SK-N-MC (cell line): ENCODE measurements around the gene JAKMIP3.

Experiments
- EZH2 ChIP-seq: fragments of 200-600 bp; sonication (generic); IDR thresholded peaks from one replicate; pipeline ENCODE4 v1.6.1; 2017; ENCODE audit warnings: antibody characterized with exemption
- FOXP2 ChIP-seq: optimal IDR thresholded peaks from 2 replicates; pipeline ENCODE3; 2011; ENCODE audit warnings: mild to moderate bottlenecking, moderate library complexity; ENCODE audit not compliant: insufficient read depth; ENCODE audit errors: extremely low read length, control extremely low read depth
- POLR2AphosphoS5 ChIP-seq: IDR thresholded peaks from 2 replicates; pipeline ENCODE4 v1.6.1; 2012; ENCODE audit warnings: mild to moderate bottlenecking, low read depth, low read length, borderline replicate concordance

- TF ChIP-seq EZH2 (no peak), POLR2AphosphoS5 (no peak), FOXP2 (no peak)
Observed at GRCh38 chr10:132109341-132110110, 43.8 kb downstream of the JAKMIP3 start.
